NCI-H1048 (cell line): Measurements from ENCODE around the gene VAT1L.

Experiments used
- DNase-seq: peaks from one replicate; lab custom pipeline; 2025; lab: John Stamatoyannopoulos, UW

Gene VAT1L

DNA sequence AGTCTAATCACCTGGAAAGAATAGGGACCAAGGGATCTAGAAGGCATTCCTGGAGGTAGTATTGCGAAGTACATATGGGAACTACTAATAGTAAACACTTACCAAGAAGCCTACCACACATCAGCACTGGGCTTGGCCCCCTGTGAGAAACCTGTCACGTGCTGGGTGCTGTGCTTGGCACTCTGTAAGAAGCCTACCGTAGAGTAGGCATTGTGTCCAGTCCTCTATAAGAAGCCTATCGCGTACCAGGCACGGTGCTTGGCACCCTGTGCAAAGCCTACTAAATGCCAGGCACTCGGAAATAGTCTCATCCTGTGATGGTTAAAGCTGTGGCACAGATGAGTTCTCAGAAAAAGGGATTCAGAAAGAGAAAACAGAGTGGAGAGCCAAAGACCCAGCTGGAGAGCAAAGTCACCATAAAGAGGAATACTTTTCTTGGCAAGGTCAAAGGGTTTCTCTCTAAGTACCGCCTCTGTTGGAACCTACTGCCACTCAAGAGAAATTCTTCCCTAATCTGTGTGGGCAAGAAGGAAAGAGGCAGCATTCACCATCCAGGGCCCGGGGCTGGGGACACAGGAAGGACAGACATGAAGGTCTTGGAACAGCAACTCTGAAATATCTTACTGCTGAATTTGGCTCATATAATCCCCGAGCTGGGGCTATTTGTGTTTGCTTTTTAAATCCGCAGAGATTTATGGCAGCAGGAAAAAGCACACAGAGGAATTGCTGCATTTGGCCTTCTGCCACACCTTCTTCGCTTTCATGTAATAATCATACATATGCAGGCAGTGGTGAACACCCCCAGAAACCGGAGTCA is 81.8 kb downstream of the VAT1L start:
- DNase-seq: no peak

DNA sequence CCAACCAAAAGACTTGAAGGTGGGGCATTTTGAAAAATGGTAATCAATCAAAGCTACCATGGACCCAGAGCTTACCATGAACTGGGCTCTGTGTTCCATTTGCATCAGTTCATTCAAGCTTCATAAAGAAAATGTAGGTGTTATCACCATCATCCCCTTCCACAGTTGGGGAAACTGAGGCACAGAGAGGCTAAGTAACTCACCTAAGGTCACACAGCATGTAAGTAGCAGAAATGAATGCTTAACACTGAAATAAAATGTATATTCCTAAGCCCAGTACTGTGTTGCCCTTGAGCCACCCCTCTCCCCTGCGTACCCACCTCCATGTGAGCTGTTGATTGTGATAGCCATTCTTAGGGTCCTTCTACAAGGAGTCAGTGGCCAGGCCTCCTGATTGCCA is 83.6 kb downstream of the VAT1L start:
- DNase-seq: no peak

DNA sequence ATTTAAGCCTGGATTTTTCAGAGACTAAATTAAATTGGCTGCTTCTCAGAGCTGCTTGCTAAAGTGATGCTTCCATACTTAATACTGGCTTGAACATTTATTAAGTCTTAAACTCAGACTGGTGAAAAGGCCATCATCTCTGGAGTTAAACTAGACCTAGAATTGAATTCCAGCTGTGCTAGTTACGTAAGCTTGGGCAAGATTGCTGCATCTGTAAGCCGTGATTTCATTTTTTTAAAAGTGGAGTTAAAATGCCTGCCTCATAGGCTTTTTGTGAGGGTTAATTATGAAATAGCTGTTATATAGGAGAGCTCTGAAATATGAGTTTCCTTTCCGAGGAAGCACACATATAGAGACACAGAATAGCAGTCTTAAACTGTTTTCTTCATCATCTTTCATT is 84.7 kb downstream of the VAT1L start:
- no peak for DNase-seq

DNA sequence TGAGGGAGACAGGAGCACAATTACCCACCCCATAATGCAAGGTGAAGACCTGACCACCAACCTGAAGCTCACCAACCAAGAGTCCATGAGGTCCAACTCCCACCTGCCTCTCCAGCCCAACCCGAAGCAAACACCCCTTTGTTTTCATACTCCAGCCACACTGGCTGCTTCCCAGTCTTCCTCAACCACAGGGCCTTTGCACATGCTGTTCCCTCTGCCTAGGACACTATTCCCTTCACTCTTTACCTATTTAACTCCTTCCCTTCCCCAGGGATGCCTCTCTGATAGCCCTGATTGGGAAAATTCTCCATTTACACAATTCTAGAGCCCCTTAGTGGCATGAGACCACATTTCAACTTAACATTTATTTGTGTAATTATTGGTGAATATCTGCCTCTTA is 86.0 kb downstream of the VAT1L start:
- no peak for DNase-seq

DNA sequence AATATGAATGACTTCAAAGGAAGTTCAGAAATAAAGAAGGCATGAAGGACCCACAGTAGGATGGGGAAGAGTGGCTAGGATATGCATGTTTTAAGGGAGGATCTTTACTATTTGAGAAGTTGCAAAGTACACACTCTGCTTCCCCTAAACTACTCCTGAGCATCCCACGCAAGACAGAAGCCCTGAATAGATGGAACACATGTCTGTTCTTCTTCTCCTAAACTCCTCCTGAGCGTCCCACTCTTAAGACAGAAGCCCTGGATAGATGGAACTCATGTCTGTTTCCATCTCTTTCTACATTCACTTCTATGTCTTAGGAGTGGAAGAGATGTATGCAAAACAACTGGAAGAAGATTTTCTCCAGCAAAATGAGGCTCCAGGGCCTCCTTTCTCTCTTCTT is 88.4 kb downstream of the VAT1L start:
- no peak for DNase-seq

DNA sequence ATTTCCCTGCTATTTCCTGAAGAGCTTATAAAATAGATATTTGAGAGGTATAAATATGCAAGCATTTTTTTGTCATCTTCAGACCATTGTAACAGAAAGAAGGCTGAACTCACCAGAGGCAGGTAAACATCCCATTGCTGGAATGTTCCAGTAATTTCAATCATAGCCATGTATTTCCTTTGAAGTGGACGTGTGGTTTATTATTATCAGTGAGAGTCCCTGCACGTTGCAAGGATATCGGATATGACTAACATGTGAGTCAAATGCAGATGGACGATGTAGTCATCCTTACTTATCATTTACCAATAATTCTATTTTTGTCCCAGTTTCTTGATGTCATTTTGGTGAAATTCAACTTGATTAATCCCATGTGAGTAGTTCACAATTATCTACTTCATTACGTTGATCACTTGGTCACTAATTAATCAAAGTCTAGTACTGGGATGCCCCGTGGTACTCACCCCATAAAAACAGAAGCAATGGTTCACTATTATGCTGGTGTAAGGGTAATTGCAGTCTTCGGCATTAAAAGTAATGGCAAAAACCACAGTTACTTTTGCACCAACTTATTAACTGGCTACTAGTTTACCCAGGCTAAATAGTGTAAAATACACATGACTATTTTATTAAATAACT is 89.5 kb downstream of the VAT1L start:
- DNase-seq: no peak

DNA sequence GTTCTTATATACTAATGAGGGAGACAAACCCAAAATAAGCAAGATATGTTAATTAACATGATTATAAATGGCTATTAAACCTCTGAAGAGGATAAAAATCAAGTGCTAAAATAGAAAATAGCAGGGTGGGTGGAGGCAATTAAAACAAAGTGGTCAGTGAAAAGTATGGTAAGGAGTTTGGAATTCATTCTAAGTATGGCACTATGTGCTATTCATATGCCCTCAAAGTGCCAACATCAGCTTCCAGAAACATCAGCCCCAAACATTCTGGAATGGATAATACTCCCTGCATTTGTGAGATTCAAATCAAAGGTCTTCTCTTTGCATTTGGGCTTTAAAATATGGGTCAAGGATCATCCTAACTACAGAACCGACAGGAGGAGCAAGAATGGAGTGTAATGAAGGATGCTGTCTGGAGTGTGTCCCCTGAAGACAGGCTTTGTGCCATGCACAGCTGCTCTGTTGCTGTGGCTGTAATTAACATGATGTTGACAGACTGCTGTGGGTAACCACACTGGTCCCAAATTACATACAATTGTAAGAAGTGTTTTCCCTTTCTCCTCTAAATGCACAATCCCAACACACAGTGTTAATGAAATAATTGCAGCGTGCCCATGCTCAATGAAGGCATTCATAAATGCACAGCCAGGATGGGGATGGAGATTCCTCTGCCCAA is 93.1 kb downstream of the VAT1L start:
- DNase-seq: no peak

DNA sequence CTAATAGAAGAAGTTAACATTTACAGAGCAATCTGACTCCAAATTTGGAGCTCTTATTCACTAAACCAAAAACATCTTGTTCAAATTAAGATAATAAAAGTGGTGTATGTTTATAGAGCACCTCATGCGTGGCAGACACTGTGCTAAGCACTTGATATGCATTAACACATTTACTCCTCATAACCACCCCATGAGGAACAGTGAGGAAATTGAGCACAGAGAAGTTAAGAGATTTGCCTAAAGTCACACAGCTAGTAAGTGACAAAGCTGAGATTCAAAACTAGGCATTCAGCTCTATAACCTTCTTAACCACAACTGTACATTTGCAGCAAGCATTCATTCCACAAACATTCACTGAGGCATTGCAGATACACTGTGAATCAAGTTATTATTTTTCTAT is 94.0 kb downstream of the VAT1L start:
- DNase-seq: no peak

DNA sequence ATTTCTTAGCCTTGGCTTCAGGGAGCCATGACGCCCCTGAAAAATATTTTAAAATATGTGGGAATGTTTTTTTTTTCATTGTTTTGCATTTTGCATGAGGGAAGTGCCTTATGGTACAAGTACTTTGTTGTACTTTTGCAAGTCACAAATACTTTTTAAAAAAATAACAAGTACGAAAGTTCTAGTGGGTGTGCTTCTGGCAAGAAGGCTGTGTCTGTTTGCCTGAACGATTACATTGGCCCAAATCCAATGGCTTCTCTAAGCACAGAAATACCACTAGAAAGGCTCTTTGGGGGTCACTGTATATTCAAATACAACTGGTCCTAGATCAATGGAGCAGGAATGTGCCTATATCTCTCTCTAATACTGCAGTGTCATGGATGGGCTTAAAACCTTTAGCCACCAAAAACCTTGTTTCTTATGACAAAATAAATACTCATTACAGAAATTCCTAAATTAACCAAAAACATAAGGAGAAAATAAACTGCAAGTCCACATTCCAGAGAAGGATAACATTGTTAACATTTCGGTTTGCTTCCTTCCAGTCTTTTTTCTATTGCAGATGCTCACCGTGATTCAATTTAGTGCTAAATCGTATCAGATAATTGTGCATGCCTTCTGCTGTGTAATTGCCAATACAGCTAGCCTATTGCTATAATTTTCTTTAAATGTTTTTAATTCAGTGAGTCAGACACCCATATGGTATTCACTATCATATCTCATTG is 97.4 kb downstream of the VAT1L start:
- no peak for DNase-seq

DNA sequence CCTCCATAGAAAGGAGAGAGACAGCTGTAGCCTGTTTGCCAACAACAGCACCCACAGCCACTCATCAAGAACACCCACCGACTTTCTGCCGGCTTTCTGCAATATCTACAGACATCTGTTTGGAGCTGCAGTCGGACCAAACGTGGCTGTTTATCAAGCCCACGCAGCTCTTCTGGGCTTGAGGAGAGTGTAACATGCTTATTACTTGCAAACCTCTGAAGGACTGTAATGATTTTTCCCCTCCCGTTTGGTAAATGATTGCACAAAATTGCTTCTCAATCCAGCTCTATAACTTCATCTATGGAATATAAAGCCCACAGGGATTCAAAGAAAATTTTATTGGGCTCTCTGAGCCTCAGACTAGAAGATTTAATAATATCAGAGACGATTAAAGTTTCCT is 100.5 kb downstream of the VAT1L start:
- no peak for DNase-seq

DNA sequence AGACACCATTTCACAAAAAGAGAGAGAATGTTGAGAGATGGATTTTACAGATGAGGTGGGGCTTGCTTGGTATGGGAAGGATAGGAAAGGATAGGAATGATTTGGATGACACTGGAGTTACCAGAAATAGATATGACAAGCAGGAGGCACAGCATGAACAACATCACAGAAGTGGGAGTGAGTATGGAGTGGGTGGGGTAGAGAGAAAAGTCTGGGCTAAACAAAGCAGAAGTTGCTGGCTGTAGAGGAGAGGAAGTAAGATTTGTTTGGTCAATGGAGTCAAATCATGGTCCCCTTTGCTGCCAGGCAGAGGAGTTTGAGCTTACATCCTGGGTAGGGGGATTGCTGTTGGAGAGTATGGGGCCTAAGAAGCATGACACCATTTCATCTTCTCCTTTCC is 101.7 kb downstream of the VAT1L start:
- no peak for DNase-seq

DNA sequence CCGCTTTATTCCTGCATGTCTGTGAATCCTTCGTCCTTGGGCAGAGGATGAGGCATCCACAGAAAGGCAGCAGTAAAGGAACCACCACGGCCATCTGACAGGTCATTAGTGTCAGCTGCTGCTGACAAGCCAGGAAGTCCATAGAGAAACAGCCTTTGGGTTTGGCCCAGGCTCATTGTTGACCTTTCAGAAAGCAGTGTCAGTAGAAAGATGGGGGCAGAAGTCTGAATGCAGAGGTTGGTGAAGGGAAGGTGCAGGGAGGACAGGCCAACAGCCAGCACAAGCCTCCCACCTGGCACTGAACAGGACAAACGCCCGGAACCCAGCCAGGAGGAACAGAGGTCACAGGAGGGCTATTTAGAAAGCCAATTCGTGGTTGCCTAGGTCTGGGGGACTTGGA is 105.8 kb downstream of the VAT1L start:
- DNase-seq: no peak

DNA sequence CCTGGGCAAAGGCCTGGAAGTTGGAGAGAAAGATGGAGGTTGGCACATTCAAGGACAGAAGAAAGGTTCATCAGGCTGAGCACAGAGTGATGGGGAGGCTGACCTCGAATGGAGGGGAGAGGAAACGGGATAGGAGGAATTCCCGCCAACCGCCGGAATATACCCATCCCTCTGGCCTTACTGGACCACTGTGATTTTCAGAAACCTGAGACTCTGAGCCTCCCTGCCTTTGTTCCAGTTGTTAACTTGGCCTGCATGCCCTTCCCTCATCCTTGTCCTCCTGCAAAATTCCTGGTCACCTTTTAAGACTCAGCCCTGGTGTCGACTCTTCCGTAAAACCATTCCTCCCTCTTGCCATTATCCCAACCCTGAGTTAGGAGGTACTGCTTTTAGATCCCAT is 107.6 kb downstream of the VAT1L start:
- DNase-seq: no peak

DNA sequence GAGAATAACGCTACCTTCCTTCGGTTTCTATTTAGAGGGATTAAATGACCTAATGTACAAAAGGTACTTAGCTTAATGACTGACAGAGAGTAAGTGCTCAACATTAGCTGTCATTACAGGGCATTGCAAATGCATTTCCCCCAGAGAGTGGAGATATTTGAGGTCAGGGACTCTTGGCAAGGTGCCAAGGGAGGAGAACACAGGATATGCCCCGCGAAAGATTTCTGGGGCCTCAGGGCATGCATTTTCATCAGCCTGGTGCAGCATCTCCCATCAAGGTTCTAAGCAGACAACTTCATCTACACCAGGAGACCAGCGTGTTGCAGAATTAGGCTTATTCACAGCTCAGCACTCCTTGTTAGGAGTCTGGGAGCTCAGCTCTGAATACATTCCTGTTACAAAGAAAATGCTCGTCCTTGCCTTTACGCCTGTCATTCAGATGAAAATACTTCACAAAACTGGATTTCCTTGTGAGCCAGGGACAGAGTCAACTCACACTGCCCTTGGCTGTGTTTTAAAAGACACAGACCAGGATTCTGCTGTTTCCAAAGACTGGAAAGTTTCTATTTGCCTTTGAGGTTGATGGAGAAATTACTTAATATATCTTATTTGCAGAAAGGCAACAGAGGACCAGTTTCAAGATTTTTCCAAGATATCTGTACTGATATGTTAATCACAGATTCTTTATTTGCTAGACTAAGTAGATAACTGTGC is 108.2 kb downstream of the VAT1L start:
- DNase-seq: no peak

DNA sequence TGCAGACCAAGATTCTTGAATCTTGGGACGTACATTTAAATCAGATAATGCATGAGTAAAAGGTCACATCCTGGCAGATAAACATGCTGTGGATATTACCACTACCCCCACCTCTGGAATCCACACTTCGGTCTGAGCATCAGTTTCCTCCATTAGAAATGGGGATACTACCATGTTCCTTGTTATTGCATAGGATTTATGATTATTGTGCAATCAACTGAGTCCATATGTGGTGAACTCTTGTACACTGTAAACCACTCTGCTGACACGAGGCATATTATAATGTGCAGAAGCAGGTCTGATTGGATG is 108.7 kb downstream of the VAT1L start:
- no peak for DNase-seq

DNA sequence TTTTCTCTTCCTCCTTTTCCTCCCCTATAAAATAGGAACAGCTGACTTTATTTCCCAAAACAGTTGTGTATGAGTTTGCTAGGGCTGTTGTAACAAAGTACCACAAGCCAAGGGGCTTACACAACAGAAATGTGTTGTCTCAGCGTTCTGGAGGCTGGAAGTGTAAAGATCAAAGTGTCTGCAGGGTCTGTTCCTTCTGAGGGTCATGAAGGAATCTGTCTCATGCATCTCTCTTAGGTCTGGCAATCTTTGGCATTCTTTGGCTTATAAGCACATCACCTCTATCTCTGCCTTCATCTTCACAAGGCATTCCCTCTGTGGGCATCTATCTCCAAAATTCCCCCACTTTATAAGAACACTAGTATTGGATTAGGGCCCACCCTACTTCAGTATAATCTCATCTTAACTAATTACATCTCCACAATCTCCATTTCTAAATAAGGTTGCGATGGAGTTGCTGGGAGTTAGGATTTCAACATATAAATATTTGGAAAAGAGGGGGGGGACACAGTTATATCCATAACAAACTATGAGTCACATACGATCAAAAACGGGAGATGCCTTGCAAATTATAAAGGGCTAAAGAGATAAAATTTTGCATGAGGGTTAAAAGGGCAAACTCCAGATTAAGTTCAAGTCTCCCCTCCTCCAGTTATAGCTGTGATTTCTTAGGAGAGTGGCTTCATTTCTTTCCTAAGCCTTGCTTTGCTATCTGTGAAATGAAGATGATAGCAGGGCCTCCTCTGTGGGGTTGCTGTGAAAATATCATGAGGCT is 109.7 kb downstream of the VAT1L start:
- no peak for DNase-seq

DNA sequence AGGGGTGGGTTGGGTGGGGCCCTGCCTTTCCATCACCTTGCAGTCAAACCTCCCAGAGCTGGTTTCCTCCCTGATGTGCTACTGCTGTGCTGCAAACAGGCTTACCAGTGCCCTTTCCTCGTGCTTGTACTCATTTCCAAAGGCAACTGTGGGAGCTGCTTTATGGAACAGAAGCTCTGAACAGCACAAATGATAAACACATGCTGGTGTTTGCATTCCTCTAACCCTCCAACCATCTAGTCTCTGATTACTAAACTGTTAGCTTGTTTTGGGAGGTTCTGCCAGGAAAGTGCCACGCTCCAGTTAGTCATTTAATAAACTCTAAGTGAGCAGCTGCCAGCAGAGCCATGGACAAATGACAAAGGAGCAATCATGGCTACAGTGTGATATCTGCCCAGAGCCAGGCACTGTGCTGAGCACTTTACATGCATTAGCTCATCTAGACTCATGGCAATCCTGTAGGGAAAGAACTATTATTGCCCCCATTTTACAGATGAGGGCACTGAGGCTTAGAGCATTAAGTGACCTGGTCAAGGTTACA is 110.4 kb downstream of the VAT1L start:
- DNase-seq: no peak

DNA sequence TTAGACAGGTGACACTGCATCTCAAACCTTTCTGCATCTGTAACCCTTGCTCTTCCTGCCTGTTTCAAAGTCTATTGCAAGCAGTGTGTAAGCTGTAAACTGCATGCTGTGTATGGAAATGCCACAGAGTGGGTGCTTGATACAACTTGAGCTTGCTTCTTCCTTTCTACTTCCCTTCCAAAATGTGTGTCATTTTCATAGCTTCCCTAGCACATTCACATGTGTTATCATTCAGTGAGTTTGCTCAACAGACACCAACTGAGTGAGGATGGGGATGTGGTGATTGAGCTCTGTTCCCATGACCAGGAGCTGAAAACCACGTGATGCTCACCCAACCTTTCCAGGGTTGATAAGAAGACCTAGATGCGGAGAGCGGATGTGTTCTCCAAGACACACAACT is 111.1 kb downstream of the VAT1L start:
- DNase-seq: no peak

DNA sequence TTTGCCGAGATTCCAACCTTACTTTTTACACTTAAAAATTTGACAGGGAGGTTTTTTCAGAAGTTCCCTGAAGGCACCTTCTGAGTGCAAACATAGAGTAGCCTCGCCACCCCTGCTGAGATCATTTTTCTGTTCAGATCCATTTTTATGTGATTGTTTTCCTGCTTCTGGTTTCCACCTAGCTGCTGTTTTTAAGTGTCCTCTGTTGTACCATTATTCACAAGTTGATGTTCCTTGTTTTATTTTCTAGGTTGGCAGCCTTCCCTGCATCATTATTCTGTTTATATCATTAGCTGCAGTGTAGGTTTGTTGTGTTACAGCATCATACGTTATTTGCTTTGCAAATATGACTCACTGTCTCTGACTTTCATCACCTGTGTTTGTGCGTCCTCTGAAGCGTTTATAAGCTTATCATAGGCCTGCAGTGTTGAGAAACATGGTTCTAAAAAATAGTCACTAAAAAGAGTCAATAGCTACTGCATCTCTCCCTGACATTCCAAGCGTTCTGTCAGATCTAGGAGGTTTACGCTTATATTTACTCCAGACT is 117.1 kb downstream of the VAT1L start:
- DNase-seq: no peak

DNA sequence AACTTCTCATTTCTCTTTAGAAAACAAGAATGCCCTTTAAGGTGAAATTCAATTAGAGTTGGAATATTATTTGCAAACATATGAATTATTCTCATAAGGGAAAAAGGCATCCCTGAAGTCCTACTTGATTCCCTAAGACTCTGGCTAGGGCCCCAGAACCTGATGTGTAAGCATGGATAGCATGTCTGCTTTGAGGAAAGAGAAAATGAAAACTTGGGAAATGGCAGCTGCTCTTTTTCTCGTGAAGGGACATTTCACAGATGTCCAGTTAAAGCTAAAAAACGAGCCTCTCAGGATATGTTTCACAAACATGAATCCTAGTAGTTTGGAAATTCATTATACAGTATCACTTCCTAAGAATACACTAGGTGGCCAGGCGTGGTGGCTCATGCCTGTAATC is 121.7 kb downstream of the VAT1L start:
- no peak for DNase-seq

DNA sequence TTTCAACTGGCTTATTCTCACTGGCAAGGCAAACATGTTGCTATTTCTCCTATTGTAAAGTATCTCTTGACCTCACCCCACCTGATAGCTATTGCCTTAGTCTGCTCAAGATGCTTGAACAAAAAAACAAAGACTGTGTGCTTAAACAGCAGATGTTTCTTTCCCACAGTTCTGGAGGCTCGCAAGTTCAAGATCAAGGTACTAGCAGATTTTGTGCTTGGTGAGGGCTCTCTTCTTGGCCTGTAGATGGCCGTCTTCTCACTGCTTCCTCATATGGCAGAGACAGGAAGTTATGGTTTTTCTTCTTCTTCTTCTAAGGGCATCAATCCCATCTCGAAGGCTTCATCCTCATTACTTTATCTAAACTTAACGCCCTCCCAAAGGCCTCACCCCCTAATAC is 124.3 kb downstream of the VAT1L start:
- no peak for DNase-seq
